Activated T-helper 2 cell treated with anti-CD3 and anti-CD28 coated beads, Interferon-gamma antibody, Interleukin-2, Interleukin-4, amounts not matched to agents 10 μg/mL and 5 μg/mL and 100 μg/mL, durations not matched to agents 14 hours and 24 hours and 36 hours (primary cell): ENCODE results near the gene FGGY. TPM values are rescaled to one million over a fixed set of nuclear protein-coding genes. Genes with fewer than 3 reads are reported as not detected.

Source experiments
- DNase-seq: peaks from one replicate; pipeline ENCODE4 v3.0.0; 2021; ENCODE audit warnings: low spot score
- H3K27ac Mint-ChIP-seq: one replicate; pipeline ENCODE4 v1.8.0; 2021; ENCODE audit warnings: mixed read lengths
- H3K27me3 Mint-ChIP-seq: one replicate; pipeline ENCODE4 v1.8.0; 2021; ENCODE audit warnings: low read depth, mixed read lengths
- H3K36me3 Mint-ChIP-seq: one replicate; pipeline ENCODE4 v1.8.0; 2021; ENCODE audit warnings: low read depth, mixed read lengths
- H3K4me1 Mint-ChIP-seq: one replicate; pipeline ENCODE4 v1.8.0; 2021; ENCODE audit warnings: low read depth, mixed read lengths
- H3K4me3 Mint-ChIP-seq: one replicate; pipeline ENCODE4 v1.8.0; 2021; ENCODE audit warnings: low read depth, mild to moderate bottlenecking, moderate library complexity, mixed read lengths
- H3K9me3 Mint-ChIP-seq: one replicate; pipeline ENCODE4 v1.8.0; 2021; ENCODE audit warnings: mixed read lengths
- intact Hi-C: fragments of 100-400 bp; cut with micrococcal nuclease; formaldehyde crosslinking; loops from one replicate; pipeline ENCODE4 v1.15.1; 2023
- total RNA-seq: library from RNA; stranded (reverse); gene quantifications from 2 replicates; pipeline ENCODE4 v1.2.3, GENCODE V29; 2022

Gene FGGY
- total RNA-seq, 1 donor from 2014 or later, result 10.5 TPM

DNA sequence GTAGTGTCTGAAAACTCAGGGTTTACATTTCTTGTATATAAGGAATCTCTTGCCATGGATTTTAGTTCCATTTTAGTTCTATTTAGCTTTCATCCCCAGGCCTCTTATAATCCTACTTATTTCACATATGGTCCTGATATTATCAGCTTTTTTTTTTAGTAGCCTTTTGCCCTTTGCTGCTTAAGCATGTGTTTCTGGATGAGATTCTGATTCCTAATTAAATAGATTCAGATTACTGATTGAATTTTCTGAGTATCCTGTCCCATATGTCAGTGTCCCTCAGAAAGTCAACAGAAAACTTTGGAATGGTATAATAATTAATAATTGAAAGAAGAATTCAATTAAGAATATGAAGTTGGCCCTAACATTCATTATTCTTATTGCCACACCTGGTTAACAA is 383.1 kb downstream of the FGGY start:
- no peak for DNase-seq
- H3K9me3 Mint-ChIP-seq, result no peaks in the 10 kb centered on the region
- no peaks in the 10 kb centered on the region for H3K36me3 Mint-ChIP-seq
- no peak overlapping the region for H3K27ac Mint-ChIP-seq
- no peak overlapping the region for H3K4me3 Mint-ChIP-seq
- intact Hi-C loops, result no loop called here
- H3K4me1 Mint-ChIP-seq, result no peaks in the 10 kb centered on the region
- H3K27me3 Mint-ChIP-seq, result no peaks in the 10 kb centered on the region

DNA sequence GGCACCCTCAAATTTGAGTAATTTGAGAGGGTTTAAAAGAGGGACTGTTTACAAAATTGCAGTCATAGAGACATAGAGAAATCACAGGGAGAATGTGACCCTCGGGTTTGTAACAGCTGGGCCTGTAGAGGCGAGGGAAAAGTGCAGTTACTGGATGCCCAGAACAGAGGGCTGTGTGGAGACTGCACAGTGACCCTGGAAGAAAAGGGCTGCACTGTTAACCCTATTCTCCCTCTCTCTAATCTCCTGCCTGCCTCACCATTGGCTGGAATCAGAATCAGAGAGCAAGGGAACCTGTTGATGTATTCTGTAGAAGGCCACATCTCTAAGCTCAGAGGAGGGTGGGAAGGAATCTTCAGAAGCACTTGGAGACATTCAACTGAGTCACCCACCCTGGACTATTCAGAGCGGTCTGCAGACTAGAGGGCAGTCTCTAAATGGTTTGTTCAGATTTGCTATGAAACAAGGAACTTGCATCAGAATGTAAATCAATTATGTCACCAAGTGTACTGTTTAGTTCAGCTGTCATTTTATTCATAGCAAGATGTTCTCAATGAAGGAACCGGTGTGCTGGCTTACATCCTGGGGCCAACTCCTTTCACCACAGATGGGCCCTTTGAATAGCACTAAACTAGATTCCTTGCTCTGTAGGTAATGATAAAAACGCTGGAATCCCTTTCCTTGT is 385.6 kb downstream of the FGGY start:
- H3K27me3 Mint-ChIP-seq, result no peaks in the 10 kb centered on the region
- H3K36me3 Mint-ChIP-seq, result no peaks in the 10 kb centered on the region
- H3K4me1 Mint-ChIP-seq, result no peaks in the 10 kb centered on the region
- DNase-seq, result no peak
- H3K27ac Mint-ChIP-seq, result no peak overlapping the region
- intact Hi-C loops, result no loop called here
- no peak overlapping the region for H3K4me3 Mint-ChIP-seq
- H3K9me3 Mint-ChIP-seq, result no peaks in the 10 kb centered on the region

DNA sequence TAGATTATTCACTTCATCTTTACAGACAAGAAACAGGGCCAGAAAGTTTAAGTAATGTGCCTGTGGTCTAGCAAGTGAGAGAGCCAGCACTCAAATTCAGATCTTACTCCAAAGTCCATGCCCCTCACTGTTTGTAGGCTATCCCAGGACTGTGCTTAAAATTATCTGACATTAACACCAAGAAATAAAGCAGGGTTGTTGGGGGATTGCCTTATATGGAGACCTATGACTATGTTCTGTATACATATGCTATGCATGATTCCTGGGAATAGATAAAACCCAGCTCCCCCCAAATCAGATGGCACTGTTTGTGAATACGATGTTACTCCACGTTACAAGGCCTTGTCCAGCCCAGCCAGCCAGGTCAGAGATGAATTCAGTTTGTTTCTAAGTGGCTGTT is 386.3 kb downstream of the FGGY start:
- intact Hi-C loops, result no loop called here
- H3K9me3 Mint-ChIP-seq, result no peaks in the 10 kb centered on the region

DNA sequence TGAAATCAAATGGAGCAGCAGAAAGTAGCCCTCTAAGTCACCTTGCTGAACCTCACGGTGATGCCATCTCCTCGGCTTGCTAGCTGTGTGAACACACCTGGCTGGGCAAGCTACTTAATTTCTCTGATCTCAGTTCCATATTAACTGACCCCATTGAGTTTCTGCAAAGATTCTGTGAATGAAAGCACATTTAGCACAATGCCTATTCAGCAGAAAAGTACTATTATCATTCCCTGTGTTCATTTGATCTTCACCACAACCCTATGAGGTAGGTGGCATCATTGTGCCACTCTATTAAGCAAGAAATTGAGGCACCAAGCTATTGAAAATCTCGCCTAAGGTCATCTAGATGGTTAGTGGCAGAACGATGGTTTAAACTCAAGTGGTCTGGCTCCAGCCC is 387.8 kb downstream of the FGGY start:
- Mint-ChIP-seq H3K9me3 (no peaks in the 10 kb centered on the region), H3K27ac (no peak overlapping the region), H3K4me1 (peaks cover 3% of the 10 kb centered on the region), H3K27me3 (no peaks in the 10 kb centered on the region), H3K36me3 (no peaks in the 10 kb centered on the region), H3K4me3 (no peak overlapping the region)
- no peak for DNase-seq
- intact Hi-C loops, result no loop called here

More for the DNA sequence above, 386.3 kb downstream of the FGGY start:
- Mint-ChIP-seq H3K4me1 (no peaks in the 10 kb centered on the region), H3K27me3 (no peaks in the 10 kb centered on the region), H3K27ac (no peak overlapping the region), H3K4me3 (no peak overlapping the region), H3K36me3 (no peaks in the 10 kb centered on the region)
- DNase-seq, result no peak

DNA sequence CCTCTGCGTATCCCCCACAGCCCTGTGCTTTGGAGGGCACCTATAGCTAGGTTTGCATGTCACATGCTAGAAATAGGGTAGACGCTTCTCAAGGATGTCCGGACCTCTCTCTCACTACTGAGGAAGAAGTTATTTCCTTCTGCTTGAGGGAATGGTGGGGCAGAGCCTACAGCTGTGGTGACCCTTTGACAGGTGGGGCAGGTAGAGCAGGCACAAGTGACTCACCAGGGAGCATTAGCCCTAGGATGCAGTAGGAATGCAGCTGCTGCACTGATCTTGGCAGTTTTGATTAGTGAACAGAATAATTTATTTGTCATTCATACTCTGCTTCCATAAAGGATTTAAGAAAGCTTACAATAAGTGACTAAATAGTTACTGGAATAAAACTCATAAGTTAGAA is 388.2 kb downstream of the FGGY start:
- no peak overlapping the region for H3K27ac Mint-ChIP-seq
- intact Hi-C loops, result no loop called here

DNA sequence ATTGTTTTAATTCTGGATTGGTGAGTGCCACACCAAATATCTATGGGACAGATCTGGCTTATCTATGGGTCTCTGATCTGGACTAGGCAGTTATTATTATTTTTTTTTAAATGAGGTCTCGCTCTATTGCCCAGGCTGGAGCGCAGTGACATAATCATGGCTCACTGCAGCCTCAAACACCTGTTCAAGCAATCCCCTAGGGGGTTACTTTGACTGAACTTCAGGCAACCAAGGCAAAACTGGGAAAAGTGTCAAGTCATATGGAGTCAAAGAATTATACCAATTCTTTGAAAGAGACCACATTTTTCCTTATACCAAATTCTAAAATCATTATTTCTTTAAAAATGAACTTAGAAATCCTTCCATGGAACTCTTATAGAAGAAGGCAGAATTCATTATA is 388.8 kb downstream of the FGGY start:
- DNase-seq, result no peak
- intact Hi-C loops, result no loop called here
- H3K27me3 Mint-ChIP-seq, result no peaks in the 10 kb centered on the region
- no peak overlapping the region for H3K4me3 Mint-ChIP-seq
- H3K9me3 Mint-ChIP-seq, result no peaks in the 10 kb centered on the region
- H3K27ac Mint-ChIP-seq, result no peak overlapping the region
- H3K4me1 Mint-ChIP-seq, result peaks cover 3% of the 10 kb centered on the region
- no peaks in the 10 kb centered on the region for H3K36me3 Mint-ChIP-seq

More for the DNA sequence above, 388.2 kb downstream of the FGGY start:
- H3K4me3 Mint-ChIP-seq, result no peak overlapping the region
- no peaks in the 10 kb centered on the region for H3K27me3 Mint-ChIP-seq
- no peaks in the 10 kb centered on the region for H3K36me3 Mint-ChIP-seq
- peaks cover 3% of the 10 kb centered on the region for H3K4me1 Mint-ChIP-seq
- H3K9me3 Mint-ChIP-seq, result no peaks in the 10 kb centered on the region
- DNase-seq, result no peak

DNA sequence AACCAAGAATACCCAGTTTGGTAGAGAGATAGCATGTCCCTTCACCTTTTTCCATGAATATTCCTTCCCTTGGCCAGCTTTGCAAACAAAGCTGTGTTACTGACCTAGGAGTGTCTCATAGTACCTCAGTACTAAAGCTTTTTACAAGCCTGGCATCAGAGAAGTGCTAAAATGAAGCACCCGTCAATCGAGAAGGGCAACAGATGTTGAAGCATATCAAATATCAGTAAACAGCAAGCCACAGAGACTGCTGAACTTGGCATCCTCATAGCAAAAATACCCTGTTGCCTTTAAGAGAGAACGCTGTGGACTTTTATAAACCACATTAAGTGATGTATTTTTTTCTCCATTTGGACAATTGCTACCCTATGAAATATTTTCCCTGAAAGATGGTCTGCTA is 389.3 kb downstream of the FGGY start:
- Mint-ChIP-seq H3K9me3 (no peaks in the 10 kb centered on the region), H3K36me3 (no peaks in the 10 kb centered on the region), H3K27me3 (no peaks in the 10 kb centered on the region), H3K27ac (no peak overlapping the region), H3K4me3 (no peak overlapping the region), H3K4me1 (peaks cover 3% of the 10 kb centered on the region)
- intact Hi-C loops, result no loop called here
- DNase-seq, result no peak

DNA sequence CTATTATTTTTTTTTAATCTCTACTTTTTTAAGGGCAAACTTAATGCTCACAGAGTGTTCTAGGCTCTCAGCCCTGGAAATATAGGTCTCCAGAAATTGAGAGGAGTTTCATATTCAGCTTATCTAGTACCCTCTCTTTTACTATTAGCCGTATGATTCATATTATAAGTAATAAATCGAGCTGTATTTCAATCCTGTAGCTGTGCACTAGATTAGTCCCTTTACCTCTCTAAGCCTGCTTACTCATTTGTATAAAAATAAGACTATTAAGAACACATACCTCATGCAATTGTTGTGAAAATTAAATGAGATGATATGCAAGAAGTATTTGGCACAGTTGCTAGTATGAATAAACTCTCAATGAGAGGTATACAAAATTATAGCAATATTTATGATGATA is 389.7 kb downstream of the FGGY start:
- Mint-ChIP-seq H3K4me1 (peaks cover 3% of the 10 kb centered on the region), H3K9me3 (no peaks in the 10 kb centered on the region), H3K36me3 (no peaks in the 10 kb centered on the region), H3K27ac (no peak overlapping the region), H3K4me3 (no peak overlapping the region), H3K27me3 (no peaks in the 10 kb centered on the region)
- no peak for DNase-seq
- intact Hi-C loops, result no loop called here

DNA sequence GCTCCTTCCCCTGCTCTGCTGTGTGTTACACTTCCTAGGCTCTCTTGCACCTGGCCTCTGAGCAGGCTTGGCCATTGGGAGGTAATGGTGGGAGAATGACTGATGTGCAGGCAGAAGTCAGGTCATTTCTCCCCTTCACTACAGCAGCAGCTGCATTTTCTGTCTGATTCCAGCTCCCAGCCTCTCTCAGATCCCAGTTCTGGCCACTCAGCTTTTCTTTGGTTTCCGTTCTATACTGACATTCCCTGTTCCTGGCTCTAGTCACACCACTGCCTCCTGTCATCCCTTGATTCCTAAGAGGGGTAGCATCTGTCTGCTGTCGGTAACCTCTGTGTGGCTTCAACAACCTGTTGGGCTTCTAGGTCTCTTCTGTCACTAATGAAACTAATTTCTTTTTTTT is 390.2 kb downstream of the FGGY start:
- H3K27ac Mint-ChIP-seq, result no peak overlapping the region
- H3K9me3 Mint-ChIP-seq, result no peaks in the 10 kb centered on the region
- intact Hi-C loops, result no loop called here
- no peaks in the 10 kb centered on the region for H3K36me3 Mint-ChIP-seq
- no peak overlapping the region for H3K4me3 Mint-ChIP-seq
- no peak for DNase-seq
- peaks cover 3% of the 10 kb centered on the region for H3K4me1 Mint-ChIP-seq
- no peaks in the 10 kb centered on the region for H3K27me3 Mint-ChIP-seq

DNA sequence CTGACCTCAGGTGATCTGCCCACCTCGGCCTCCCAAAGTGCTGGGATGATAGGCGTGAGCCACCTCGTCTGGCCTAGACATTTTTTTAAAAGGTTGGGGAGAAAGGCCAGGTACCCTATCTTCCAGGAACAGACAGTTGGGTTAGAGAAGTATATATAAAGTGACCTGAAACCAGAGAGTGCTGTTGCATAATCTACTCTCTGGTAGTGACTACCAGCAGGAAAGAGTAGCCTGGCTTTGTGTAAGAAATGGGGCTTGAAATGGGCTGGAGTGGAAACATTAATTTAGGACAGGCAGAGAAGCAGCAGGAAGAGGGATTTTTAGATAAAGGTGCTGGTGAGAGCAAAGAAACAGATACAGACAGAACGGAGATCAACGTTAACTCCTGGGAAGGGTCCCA is 392.1 kb downstream of the FGGY start:
- Mint-ChIP-seq H3K9me3 (no peaks in the 10 kb centered on the region), H3K36me3 (no peaks in the 10 kb centered on the region), H3K27ac (no peak overlapping the region), H3K4me1 (peaks cover 3% of the 10 kb centered on the region), H3K27me3 (no peaks in the 10 kb centered on the region), H3K4me3 (no peak overlapping the region)
- intact Hi-C loops, result no loop called here
- no peak for DNase-seq

DNA sequence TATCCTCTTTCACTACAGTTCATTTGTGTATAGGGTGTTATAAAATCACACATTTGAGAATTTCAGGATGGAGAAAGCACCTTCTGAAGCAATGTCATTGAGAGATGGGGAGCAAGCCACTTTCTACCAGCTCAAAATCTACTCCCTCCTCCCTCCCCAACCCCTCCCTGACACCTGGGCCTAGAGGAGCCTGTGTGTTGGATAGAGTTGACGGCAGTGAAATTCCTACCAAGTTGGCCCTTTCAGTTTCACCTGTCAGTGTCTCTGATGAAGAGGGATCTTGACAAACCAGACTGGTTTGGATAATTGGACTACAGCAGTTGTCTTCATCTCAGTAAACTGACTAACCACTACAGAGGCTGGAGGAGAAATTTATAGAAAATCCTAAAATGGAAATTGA is 392.8 kb downstream of the FGGY start:
- Mint-ChIP-seq H3K4me1 (peaks cover 3% of the 10 kb centered on the region), H3K36me3 (peaks cover under 1% of the 10 kb centered on the region), H3K27ac (no peak overlapping the region), H3K4me3 (no peak overlapping the region), H3K27me3 (no peaks in the 10 kb centered on the region), H3K9me3 (no peaks in the 10 kb centered on the region)
- no peak for DNase-seq
- intact Hi-C loops, result no loop called here

DNA sequence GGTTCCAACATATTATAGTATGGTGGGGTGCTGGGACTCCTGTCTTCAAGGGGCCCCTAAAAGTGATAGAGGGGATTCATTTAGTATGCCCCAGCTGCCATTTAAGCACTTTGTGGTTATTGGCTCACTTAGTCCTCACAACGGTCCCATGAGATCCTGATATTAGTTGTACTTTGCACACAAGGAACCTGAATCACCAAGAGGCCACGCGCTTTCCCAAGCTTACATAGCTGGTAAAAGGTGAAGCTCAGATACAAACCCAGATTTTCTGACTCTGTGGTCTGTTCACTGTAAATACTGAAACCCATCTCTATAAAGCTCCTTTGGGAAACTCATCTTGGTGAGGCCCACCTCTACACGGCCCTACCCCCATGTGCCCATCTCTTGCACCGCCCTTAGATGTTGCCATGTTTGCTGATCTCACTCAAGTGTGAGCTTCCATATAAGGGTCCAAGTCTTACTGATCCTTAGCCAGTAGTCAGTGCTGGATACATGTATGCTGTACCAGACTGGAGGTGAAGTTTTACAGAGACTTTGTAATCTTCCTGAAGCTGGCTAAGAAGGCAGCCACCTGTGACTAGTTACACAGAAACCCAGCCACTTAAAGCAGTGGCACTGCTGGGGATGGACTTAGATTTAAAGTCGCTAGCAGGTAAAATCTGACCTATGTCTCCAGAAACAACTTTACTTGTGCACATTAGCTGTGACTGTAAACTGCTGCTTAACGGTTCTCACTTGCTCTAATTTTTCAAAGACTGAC is 393.5 kb downstream of the FGGY start:
- Mint-ChIP-seq H3K9me3 (no peaks in the 10 kb centered on the region), H3K36me3 (peaks cover 4% of the 10 kb centered on the region), H3K4me1 (peaks cover 3% of the 10 kb centered on the region), H3K27me3 (no peaks in the 10 kb centered on the region), H3K4me3 (no peak overlapping the region), H3K27ac (no peak overlapping the region)
- no peak for DNase-seq
- intact Hi-C loops, result no loop called here

DNA sequence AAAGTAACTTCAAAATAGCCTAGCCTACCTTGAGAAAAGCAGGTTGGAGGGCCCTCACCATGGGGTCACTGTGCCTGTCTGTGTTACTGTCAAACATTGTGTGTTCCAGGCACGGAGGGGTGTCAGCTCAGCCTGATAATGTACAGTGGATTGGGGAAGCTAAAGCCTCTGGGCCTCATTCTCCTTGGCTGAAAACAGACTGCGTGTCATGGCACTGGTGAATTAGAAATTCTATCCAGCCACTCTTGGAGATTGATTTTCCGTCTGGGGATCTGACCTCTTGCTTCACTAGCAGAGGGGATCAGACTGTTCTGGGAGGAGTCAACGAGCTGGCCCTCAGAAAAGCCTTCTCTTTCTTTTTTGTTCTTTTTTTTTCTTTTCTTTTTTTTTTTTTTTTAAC is 394.4 kb downstream of the FGGY start:
- Mint-ChIP-seq H3K36me3 (peaks cover 4% of the 10 kb centered on the region), H3K27ac (no peak overlapping the region), H3K4me1 (peaks cover 3% of the 10 kb centered on the region), H3K9me3 (no peaks in the 10 kb centered on the region), H3K27me3 (no peaks in the 10 kb centered on the region), H3K4me3 (no peak overlapping the region)
- intact Hi-C loops, result no loop called here
- DNase-seq, result no peak
